Fibroblast of upper back skin (primary cell): Measurements from ENCODE around the gene FMO4.
"Not testable (repeated sequence)": the region's sequence is repeated elsewhere in the genome, so short reads cannot be mapped to it uniquely, and the experiment has no call there.

Experiments used
- DNase-seq: peaks from one replicate; pipeline ENCODE4 v3.0.0-alpha.2; 2013

FMO4 gene

GRCh38 chr1:171334024-171334640 lies 20.1 kb downstream of the FMO4 start:
- no peak for DNase-seq

- DNase-seq, result no peak
Measured at GRCh38 chr1:171335964-171336363, 22.0 kb downstream of the FMO4 start.

- not testable (repeated sequence) for DNase-seq
Measured at GRCh38 chr1:171339345-171339744, 25.4 kb downstream of the FMO4 start.

GRCh38 chr1:171343727-171344472 lies 29.9 kb downstream of the FMO4 start:
- DNase-seq, result no peak

GRCh38 chr1:171344473-171344820 lies 30.5 kb downstream of the FMO4 start:
- DNase-seq, result no peak

GRCh38 chr1:171345536-171345935 lies 31.6 kb downstream of the FMO4 start:
- peak; percentile 39 for DNase-seq

- peak; percentile 41 for DNase-seq
Measured at GRCh38 chr1:171346881-171347280, 32.9 kb downstream of the FMO4 start.

GRCh38 chr1:171350594-171350993 lies 36.6 kb downstream of the FMO4 start:
- no peak for DNase-seq

GRCh38 chr1:171351961-171352360 lies 38.0 kb downstream of the FMO4 start:
- DNase-seq, result no peak

- DNase-seq, result no peak
Measured at GRCh38 chr1:171352554-171352953, 38.6 kb downstream of the FMO4 start.

GRCh38 chr1:171355727-171356126 lies 41.7 kb downstream of the FMO4 start:
- peak; percentile 73 for DNase-seq

GRCh38 chr1:171357179-171357578 lies 43.2 kb downstream of the FMO4 start:
- DNase-seq, result no peak

GRCh38 chr1:171359355-171359648 lies 45.3 kb downstream of the FMO4 start:
- DNase-seq, result not testable (repeated sequence)

GRCh38 chr1:171359731-171360527 lies 45.9 kb downstream of the FMO4 start:
- not testable (repeated sequence) for DNase-seq

GRCh38 chr1:171366085-171366484 lies 52.1 kb downstream of the FMO4 start:
- DNase-seq, result no peak

- no peak for DNase-seq
Measured at GRCh38 chr1:171366816-171367215, 52.8 kb downstream of the FMO4 start.

- DNase-seq, result no peak
Measured at GRCh38 chr1:171367436-171367835, 53.5 kb downstream of the FMO4 start.

- peak; percentile 12 for DNase-seq
Measured at GRCh38 chr1:171372418-171373084, 58.6 kb downstream of the FMO4 start.

GRCh38 chr1:171373357-171374122 lies 59.6 kb downstream of the FMO4 start:
- DNase-seq, result not testable (repeated sequence)

- no peak for DNase-seq
Measured at GRCh38 chr1:171379846-171380245, 65.9 kb downstream of the FMO4 start.

GRCh38 chr1:171381866-171382210 lies 67.9 kb downstream of the FMO4 start:
- DNase-seq, result no peak

GRCh38 chr1:171384496-171384895 lies 70.5 kb downstream of the FMO4 start:
- no peak for DNase-seq

- DNase-seq, result peak; percentile 33
Measured at GRCh38 chr1:171389171-171389570, 75.2 kb downstream of the FMO4 start.
